A172 (cell line): ENCODE measurements around the gene ROR1. TPM values are rescaled to one million over a fixed set of nuclear protein-coding genes. Genes with fewer than 3 reads are reported as not detected.

Experiments
- DNase-seq: peaks from one replicate; pipeline ENCODE4 v3.0.0-alpha.2; 2015; ENCODE audit warnings: low spot score
- total RNA-seq: library from RNA; depleted of rRNA; stranded (reverse); fragments of >200 nt; shearing (Covaris generic); gene quantifications from 2 replicates; pipeline ENCODE4 v1.2.3, GENCODE V29; 2014

ROR1 gene
- total RNA-seq, 1 experiment from 2014 or later: 7.0 TPM

- peak; percentile 97 for DNase-seq
Measured at GRCh38 chr1:64133036-64133435, 359.2 kb downstream of the ROR1 start.

GRCh38 chr1:64135462-64136223 is 361.8 kb downstream of the ROR1 start:
- DNase-seq: no peak

- no peak for DNase-seq
Measured at GRCh38 chr1:64136296-64136695, 362.5 kb downstream of the ROR1 start.

GRCh38 chr1:64136752-64137411 is 363.1 kb downstream of the ROR1 start:
- DNase-seq: peak; percentile 84

- DNase-seq: no peak
Measured at GRCh38 chr1:64137412-64137803, 363.6 kb downstream of the ROR1 start.

GRCh38 chr1:64139877-64140276 is 366.1 kb downstream of the ROR1 start:
- no peak for DNase-seq

- no peak for DNase-seq
Measured at GRCh38 chr1:64140596-64140995, 366.8 kb downstream of the ROR1 start.

GRCh38 chr1:64147045-64147724 is 373.4 kb downstream of the ROR1 start:
- no peak for DNase-seq

GRCh38 chr1:64147759-64148158 is 373.9 kb downstream of the ROR1 start:
- no peak for DNase-seq

- DNase-seq: no peak
Measured at GRCh38 chr1:64150266-64150665, 376.4 kb downstream of the ROR1 start.

- no peak for DNase-seq
Measured at GRCh38 chr1:64150729-64151230, 377.0 kb downstream of the ROR1 start.

GRCh38 chr1:64155278-64155677 is 381.5 kb downstream of the ROR1 start:
- DNase-seq: no peak

- DNase-seq: no peak
Measured at GRCh38 chr1:64161357-64161941, 387.6 kb downstream of the ROR1 start.

GRCh38 chr1:64162151-64162550 is 388.3 kb downstream of the ROR1 start:
- DNase-seq: no peak

- no peak for DNase-seq
Measured at GRCh38 chr1:64162804-64163203, 389.0 kb downstream of the ROR1 start.

- no peak for DNase-seq
Measured at GRCh38 chr1:64163431-64163830, 389.6 kb downstream of the ROR1 start.

- peak; percentile 30 for DNase-seq
Measured at GRCh38 chr1:64163970-64164369, 390.2 kb downstream of the ROR1 start.

- no peak for DNase-seq
Measured at GRCh38 chr1:64166629-64167028, 392.8 kb downstream of the ROR1 start.

- DNase-seq: no peak
Measured at GRCh38 chr1:64167176-64167575, 393.4 kb downstream of the ROR1 start.

- peak; percentile 32 for DNase-seq
Measured at GRCh38 chr1:64171246-64171645, 397.4 kb downstream of the ROR1 start.

GRCh38 chr1:64171797-64172281 is 398.0 kb downstream of the ROR1 start:
- DNase-seq: peak; percentile 84

- DNase-seq: peak; percentile 55
Measured at GRCh38 chr1:64172458-64172983, 398.7 kb downstream of the ROR1 start.
